VCaP (cell line): ENCODE data around the gene SLC25A42.

Experiments used
- H3K27ac ChIP-seq: fragments of 450-650 bp; 2 replicates; pipeline ENCODE4 v1.5.1; 2017
- CTCF ChIP-seq: fragments of 450-650 bp; conservative IDR thresholded peaks from 2 replicates; pipeline ENCODE4 v1.5.1; 2017; ENCODE audit warnings: mild to moderate bottlenecking, moderate library complexity

Gene SLC25A42

GRCh38 chr19:19028526-19028925 lies 35.3 kb upstream of the SLC25A42 start:
- H3K27ac ChIP-seq, result peak overlapping the region; percentile 79
- TF ChIP-seq CTCF, result no peak

DNA sequence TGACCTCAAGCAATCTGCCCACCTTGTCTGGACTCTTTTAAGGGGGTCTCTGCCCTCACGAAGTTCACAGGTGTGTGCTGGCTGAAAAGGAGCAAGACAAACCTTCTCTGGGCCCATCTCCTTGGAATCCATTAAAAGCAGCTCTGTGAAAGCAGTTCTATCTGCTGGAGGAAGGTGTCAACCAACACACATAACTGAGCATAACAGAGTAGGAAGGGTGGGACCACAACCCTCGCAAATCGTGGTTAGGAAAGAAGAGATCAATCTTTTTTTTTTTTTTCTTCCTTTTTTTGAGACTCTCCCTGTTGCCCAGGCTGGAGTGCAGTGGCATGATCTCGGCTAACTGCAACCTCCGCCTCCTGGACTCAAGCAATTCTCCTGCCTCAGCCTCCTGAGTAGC lies 31.9 kb upstream of the SLC25A42 start:
- peak overlapping the region; percentile 92; the same call in 1 of the 2 replicates for H3K27ac ChIP-seq
- TF ChIP-seq CTCF, result no peak

DNA sequence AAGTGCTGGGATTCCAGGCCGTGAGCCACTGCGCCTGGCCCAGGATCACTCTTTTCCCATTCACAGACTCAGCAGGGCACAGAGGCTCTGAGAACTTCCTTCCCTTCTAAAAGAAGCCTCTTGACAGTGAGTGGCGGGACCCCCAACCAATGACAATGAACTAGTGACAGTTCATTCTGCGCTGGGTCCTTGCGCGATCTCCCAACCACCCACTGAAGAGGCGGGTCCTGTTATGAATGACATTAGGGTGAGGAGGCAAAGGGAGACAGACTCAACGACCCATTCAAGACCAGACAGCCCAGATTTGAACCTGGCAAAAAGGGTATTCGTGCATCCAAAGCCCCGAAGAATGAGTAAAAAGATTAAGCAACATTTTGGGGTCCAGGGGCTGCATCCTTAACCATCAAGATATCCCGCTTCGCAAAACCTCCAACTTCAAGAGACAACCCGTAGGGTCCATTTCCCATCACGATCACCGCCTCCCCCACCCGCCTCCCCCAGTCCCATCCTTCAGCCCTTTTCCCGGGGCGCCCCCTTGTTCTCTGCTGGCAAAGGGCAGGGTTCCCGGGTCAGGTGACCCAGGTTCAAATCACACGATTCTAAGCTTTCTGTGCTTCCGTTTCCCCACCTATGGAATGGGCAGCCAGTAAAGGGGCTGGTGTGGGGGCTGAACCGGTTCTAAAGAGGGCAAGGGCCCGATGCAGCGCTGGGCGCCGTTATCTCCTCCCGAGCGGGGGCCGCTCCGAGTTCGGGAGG lies 31.2 kb upstream of the SLC25A42 start:
- H3K27ac ChIP-seq, result peak overlapping the region; percentile 92
- TF ChIP-seq CTCF, result no peak

- peak overlapping the region; percentile 92 for H3K27ac ChIP-seq
- no peak for TF ChIP-seq CTCF
Measured at GRCh38 chr19:19033176-19033425, 30.7 kb upstream of the SLC25A42 start.

- no peak for TF ChIP-seq CTCF
Measured at GRCh38 chr19:19033426-19034203, 30.2 kb upstream of the SLC25A42 start, which contains the start of the genes ARMC6 and SUGP2. Gene ARMC6, plus strand, starts transcription at chr19:19033603. Its CDS starts 607 bp downstream, at chr19:19034210. Gene SUGP2, minus strand, starts transcription at chr19:19033517. Its CDS starts 2,446 bp downstream, at chr19:19031071.

DNA sequence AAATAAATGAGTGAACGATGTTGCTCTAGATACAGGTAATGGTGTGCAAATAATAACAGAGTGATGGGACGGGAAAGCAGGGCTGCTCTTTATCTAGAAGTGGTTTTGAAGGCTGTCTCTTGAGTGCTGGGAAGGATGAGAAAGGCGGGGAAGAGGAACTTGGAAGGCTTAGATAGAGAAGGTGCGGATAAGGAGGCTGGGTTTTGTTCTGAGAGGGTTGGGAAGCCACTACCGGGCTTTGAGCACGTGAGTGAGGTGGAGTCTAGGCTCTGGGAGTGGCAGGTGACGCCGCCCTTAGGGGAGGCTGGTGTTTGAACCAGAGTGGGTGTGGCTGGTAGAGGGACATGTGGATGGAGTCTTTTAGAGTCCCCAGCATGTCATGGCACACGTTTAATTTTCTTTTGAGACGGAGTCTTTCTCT lies 29.6 kb upstream of the SLC25A42 start:
- peak overlapping the region; percentile 92 for H3K27ac ChIP-seq
- TF ChIP-seq CTCF, result no peak

More at GRCh38 chr19:19033426-19034203, 30.2 kb upstream of the SLC25A42 start, which contains the start of the genes ARMC6 and SUGP2:
- H3K27ac ChIP-seq, result peak within 1 kb of the TSS; percentile 92

DNA sequence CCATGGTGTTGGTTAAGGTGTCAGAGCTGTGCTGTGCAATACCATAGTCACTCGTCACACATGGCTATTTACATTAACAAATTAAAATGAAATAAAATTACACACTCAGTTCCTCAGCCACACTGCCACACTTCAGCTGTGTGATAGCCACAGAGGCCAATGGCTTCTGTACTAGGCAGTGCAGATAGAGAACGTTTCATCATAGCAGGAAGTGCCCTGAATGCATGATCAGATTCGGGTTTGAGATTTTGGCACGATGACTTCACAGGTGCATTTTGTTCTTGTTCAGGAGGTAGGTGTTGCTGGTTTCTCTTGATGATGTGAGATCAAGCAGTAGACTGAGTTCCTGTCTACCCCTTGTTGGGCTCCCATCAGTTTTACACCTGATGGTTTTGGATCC lies 23.9 kb upstream of the SLC25A42 start:
- H3K27ac ChIP-seq, result peak overlapping the region; percentile 68
- TF ChIP-seq CTCF, result no peak
